GM18870 (cell line): ENCODE measurements around the gene TOMT.

Experiments
- ATAC-seq: cut with Tn5 transposase; IDR thresholded peaks from one replicate; pipeline ENCODE4 v1.9.1; 2021; ENCODE audit warnings: moderate library complexity; ENCODE audit not compliant: unreplicated experiment

Gene TOMT

DNA sequence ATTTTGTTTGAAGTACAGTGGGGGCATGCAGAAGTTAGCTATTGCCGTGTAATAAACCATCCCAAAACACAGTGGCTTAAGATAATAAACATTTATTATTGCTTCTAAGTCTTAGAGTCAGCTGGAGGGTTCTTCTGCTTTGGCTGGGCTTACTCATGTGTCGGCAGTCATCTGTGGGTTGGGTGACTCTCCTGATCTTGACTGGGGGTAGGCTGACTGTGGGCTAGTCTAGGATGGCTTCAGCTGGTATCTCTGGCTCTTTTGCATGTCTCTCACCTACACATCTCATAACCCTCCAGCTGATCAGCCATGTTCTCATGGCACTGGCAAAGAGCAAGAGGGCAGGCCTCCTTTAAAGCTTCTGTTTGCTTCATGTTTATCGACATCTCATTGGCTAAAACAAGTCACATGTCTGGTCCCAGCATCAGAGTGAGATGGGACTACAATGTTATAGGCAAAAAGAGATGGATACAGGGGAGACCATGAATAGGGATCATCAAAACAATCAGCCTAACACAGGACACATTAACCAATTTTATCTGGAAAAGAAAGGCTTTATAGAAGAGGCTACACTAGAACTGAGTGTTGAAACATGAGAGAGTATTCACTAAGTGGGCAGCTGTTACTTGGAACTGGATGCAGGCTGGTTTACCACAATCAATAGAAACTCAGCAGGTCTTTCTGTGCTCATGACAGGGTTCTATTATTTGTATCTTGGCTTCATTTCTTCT is 19.9 kb upstream of the TOMT start:
- ATAC-seq = no peak

DNA sequence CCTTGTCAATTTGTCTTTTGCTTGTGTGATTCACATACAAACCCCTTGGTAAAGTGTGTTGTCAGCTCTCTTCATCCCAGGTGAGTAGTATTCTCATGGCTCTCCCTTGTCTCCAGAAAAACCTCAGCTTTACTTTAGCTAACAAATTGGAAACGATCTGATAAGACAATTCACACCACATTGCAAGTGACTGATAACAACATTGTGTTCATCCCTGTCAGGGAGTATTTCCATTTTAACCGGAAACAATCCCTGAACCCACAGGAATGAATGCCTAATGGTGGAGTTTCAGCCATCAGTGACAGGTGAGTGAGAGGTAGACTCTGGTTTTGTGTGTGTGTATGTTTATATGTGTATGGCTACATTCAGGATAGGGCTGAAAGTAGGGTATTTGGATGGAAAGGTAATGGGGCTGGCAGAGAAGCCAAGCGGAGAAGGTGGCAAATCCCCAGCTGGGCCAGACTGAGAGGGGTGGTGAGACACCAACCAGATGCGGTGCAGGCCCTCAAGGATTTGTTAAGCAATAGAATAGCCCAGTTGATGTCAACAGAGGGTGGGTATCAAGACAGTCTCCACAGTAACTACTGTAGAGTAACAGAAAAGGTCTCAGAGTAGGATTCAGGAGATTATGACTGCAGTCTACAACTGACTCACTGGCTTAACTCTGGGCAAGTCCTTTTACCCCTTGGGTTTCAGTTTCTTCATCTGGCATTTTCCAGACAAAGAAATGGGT is 17.5 kb upstream of the TOMT start:
- ATAC-seq = no peak

GRCh38 chr11:72091292-72091691 is 14.4 kb upstream of the TOMT start:
- ATAC-seq = no peak

GRCh38 chr11:72098741-72099140 is 7.0 kb upstream of the TOMT start:
- no peak for ATAC-seq

DNA sequence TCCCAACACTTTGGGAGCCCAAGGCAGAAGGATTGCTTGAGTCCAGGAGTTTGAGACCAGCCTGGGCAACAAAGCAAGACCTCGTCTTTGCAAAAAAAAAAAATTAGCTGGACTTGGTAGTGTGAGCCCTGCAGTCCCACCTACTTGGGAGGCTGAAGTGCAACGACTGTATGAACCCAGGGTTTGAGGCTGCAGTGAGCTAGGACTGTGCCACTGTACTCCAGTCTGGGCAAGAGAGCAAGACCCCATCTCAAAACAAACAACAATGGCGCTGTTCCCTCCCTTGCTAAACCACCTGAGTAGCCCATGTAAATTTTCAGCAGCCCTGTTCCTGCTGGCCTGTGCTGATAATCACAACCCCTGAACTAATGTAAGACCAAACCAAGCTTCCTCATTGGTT is 5.7 kb upstream of the TOMT start:
- no peak for ATAC-seq

- no peak for ATAC-seq
Measured at GRCh38 chr11:72100462-72100861, 5.3 kb upstream of the TOMT start.

- ATAC-seq = no peak
Measured at GRCh38 chr11:72102162-72102561, 3.6 kb upstream of the TOMT start.

DNA sequence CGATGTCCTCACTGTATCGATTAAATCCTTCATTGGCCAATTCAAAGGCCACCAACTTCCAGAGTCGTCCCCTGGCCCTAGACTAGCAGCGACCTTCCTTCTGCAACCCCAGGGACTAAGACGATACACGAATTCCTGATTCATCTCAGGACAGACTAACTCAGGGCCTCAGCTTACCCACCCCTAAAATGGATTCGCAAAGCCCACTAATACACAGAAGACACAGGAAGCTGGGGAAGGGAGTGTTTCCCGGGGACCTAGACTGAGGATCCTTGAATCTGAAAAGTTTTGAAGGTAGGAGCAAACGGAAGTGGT is 3.1 kb upstream of the TOMT start:
- ATAC-seq = peak; percentile 13

GRCh38 chr11:72102946-72103753 is 2.6 kb upstream of the TOMT start, which contains the start of gene LAMTOR1:
TSS of gene LAMTOR1 (minus strand) at chr11:72103297. CDS start at chr11:72103224, 73 bp downstream.
- ATAC-seq = peak; percentile 64

- ATAC-seq = no peak
Measured at GRCh38 chr11:72103754-72104167, 2.0 kb upstream of the TOMT start.

DNA sequence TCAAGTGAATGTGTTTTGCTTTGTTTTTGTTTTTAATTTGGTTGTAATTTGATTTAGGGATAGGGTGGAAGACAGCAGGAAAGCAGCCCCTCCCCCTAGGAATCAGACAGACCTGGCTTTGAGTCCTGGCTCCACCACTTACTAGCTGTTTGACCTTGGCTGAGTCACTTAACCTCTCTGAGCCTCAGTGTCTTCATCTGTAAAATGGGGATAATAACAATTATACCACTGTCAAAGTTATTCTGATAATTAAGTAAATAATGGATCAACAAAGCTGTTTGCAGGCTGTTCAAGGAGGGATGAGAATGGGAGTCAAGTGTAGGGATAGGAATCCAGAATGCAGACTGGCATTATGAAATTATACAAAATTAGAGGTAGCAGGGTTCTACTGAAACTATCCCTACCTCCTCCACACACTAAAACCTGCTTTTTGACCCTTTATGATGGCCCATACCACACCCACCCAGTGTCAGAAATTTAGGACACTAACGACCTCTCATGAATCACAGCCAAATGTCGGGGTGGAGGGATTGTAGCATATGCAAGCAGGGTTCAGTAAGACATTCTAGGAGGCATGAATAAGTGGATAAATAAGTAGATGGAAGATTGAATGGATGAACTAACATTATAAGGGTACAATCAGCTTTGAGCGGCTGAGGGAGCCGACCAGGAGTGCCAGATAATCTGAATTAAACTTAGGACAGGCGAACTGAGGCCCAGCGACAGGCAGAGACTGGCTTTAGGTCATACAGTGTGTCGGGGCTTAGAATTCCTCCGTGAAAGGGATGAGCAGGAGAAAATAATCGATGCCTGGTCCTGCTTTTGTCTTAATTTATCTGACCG is 5.8 kb downstream of the TOMT start:
- peak; percentile 2 for ATAC-seq

GRCh38 chr11:72112143-72112977 is 6.6 kb downstream of the TOMT start, which contains the start of gene ANAPC15:
TSS of gene ANAPC15 (minus strand) at chr11:72112695. CDS start at chr11:72111276, 1,419 bp downstream.
- peak; percentile 87 for ATAC-seq

- no peak for ATAC-seq
Measured at GRCh38 chr11:72112978-72113808, 7.5 kb downstream of the TOMT start.

GRCh38 chr11:72114570-72114969 is 8.8 kb downstream of the TOMT start:
- ATAC-seq = no peak

- no peak for ATAC-seq
Measured at GRCh38 chr11:72116019-72116755, 10.5 kb downstream of the TOMT start.

- no peak for ATAC-seq
Measured at GRCh38 chr11:72119198-72119597, 13.5 kb downstream of the TOMT start.

DNA sequence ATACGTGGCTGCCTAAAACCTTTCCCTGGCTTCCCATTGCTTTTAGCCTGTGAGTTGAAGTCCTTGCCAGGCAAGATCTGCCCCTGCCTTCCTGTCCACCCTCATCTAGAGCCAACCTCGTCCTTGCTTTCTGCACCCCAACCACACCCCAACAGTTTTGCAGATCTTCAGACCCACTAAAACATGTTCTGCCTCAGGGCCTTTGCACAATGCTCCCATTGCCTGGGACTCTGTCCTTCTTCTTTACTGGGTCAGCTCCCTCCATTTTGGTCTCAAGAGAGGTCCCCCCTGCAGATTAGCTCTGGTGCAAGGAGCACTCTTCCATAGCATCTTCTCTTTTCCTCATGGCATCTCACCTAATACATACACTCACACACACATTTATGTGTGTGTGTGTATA is 15.2 kb downstream of the TOMT start:
- ATAC-seq = no peak

- ATAC-seq = no peak
Measured at GRCh38 chr11:72122607-72123006, 16.9 kb downstream of the TOMT start.
